Measurements from ENCODE around the gene CPEB4.

CPEB4 gene

DNA sequence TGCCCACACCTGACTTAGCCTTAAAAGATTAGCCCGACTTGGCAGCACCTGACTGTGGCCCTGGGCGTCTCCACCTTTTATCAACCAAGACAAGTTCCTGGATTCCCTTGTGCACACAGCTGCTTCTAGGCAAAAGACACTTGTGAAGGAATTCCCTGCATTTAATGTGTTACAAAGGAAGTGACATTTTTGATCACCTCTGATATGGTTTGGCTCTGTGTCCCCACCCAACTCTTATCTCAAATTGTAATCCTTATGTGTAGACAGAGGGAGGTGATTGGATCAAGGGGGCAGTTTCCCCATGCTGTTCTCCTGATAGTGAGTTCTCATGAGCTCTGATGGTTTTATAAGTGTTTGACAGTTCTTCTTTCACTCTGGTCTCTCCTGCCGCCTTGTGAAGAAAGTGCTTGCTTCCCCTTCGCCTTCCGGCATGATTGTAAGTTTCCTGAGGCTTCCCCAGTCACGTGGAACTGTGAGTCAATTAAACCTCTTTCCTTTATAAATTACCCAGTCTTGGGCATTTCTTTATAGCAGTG lies 2.6 kb upstream of the CPEB4 start:
- DNase-seq, result no peak

DNA sequence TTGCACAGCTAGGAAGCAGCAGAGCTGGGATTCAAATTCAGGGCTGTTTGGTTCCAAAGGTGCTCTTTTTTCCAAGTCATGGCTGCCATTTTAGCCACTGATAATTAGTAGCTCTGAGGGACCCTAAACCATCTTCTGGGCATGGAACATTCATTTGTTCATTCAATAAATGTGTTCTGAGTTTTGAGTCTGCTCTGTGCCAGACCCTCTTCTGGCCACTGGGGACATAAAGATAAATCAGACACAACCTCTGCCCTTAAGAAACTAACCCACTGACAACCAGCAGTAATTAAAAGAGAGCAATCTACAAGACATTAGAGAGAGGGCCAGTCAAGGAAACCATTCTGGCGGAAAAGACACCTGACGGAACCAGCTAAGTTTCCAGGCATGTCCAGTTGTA lies 2.0 kb upstream of the CPEB4 start:
- no peak for DNase-seq

DNA sequence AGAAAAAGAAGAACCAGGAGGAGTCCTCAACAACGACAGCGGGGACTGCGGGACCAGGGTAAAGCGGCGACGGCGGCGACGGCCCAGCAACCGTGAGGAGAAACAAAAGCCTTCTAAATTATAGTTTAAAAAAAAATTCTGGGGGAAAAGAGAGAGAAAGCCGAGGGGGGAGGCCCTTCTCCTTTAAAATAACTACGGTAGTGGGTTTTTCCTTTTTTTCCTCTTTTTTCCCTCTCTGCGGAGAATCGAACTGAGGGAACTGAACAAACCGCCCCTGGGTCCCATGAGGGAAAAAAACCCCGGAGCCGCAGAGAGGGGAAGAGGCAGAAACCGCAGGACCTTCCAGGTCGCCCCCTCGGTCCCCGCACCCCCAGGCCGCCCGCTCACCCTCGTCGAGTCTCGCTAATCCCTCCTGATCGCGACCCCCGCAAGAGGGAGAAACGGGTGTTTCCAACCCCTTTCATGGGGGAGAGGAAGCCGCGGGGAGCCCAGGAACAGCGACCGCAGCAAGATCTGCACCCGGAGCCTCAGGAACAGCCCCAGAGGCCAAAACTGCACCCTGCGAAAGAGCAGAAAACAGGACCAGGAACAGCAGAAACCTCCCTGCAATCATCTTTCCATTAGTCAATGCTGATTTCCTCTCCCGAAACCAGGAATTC lies 453 bp downstream of the CPEB4 start:
- DNase-seq, result no peak

DNA sequence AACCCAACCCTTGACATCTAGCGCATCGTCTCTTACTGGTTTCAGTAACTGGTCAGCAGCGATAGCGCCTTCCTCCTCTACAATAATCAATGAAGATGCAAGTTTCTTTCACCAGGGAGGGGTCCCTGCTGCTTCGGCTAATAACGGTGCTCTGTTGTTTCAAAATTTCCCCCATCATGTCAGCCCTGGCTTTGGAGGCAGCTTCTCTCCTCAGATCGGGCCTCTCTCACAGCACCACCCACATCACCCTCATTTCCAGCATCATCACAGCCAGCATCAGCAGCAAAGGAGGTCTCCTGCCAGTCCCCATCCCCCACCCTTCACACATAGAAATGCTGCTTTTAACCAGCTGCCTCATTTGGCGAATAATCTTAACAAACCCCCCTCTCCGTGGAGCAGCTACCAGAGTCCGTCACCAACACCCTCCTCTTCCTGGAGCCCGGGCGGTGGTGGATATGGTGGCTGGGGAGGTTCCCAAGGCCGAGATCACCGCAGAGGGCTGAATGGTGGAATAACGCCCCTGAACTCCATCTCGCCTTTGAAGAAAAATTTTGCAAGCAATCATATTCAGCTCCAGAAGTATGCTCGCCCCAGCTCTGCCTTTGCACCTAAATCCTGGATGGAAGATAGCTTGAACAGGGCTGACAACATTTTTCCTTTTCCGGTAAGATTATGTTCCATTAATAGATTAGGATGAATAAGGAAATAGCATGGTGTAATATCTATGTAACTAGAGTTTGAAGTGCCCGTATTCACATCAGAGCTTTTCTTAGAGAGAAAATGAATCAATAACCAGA lies 2.2 kb downstream of the CPEB4 start:
- DNase-seq, result no peak

DNA sequence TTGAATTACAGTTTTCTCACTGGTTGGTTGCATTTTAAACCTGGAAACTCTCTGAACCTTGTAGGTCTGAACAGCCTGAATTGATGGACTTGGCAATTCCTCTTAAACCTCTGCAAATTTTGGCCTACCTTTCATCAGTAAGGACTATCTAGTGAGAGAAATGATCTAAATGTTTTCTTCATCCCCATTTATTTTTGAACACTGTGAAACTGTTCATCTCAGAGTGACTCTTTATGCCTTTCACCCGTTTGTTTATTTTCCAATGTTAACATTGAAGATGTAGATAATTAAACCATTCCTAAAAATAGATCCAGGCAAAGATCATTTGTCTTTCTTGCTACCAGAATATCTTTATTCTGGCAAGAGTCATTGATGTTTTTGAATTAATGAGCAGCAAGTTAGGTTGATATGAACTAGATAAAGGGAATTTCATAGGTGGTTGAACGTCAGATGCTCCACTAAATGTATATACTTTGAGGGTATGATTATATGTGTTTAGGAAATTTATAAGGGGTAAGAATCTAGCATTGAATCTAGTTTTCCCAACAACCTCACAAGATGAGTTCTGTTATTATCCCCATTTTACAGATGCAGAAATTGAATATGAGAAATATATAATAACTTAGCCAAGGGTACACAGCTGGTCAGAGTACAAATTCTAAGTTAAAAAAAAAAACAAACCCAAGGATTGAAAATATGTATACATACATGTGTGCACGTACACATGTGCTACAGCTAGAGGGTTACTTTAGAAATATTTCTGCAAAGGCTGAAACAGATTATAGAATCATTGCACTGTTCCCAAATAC lies 3.4 kb downstream of the CPEB4 start:
- no peak for DNase-seq

DNA sequence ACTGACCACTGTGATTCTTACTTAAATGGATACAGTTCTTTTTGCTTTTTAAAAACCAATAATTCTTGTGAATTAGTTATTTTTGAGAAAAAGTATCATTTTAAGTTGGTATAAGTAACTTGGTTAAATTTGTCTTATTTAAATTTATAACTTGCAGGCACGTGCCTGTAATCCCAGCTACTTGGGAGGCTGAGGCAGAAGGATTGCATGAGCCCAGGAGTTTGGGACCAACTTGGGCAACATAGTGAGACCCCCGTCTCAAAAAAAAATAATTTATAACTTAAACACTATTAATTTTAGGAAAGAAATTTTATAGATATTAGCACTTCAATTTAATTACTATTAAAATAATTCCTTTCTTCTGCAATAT lies 5.0 kb downstream of the CPEB4 start:
- DNase-seq, result no peak

DNA sequence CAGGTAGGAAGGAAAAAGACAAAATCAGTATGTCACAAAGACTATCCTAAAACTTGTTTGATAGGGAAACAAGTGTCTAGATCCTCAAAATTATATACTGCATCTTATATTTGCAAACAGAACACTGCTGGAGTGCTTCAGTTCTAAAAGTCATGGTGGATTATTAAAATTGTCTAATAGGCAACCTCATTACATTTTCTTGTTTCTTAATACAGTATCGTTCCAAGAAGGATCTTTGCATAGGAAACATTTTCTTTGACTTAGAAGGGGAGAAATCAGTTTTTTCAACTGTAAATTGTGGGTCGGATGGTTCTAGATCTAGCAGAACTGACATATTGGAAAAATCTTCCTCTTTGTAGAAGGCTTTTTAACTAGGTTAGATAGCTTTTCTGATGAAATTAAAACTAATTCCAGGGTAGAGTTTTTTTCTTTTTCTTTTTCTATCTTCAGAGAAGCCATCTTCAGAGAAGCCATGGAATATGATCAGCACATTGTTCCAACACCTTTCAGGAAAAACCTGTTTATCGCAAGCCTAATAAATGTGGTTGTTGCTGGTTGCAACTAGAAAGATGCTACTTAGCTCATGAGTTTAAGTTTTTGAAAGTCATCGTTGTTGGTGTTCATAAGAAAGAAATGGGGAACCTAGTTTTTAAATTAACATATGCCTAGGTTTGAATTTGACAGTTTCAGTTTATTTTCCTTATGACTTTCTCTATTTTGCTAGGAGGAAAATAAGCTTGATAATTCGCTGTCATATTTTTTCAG lies 7.4 kb downstream of the CPEB4 start:
- no peak for DNase-seq

DNA sequence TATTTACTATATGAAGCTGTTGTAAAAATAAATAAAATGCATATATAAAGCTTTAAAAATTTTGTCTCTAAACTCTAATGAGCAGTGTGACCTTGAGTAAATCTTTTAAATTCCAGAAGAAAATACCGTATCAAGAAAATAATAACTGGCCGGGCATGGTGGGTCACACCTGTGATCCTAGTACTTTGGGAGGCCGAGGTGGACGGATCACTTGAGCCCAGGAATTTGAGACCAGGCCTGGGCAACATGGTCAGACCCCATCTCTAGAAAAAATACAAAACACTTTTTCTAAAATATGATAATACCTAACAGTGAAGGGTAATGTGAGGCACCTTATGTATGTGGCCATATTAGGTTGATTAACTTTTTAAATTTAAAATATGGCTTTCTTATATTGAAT lies 8.5 kb downstream of the CPEB4 start:
- no peak for DNase-seq

DNA sequence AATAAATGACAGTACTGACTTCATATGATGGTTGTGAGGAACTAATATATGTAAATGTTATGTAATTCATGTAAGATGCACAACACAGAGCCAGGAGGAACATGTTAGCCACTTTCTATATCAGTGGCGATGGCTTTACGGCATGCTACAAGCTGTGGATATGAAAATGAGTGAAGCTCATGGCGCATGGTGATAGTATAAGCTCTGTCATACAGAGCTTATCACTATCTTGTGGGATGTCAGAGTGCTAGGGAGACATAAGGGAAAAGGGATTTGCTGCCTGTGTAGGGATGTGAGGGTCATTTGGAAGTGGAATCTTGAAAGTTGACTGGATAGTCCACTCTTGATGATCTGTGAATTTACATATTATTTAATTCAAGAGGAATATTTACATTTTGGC lies 13.6 kb downstream of the CPEB4 start:
- no peak for DNase-seq

DNA sequence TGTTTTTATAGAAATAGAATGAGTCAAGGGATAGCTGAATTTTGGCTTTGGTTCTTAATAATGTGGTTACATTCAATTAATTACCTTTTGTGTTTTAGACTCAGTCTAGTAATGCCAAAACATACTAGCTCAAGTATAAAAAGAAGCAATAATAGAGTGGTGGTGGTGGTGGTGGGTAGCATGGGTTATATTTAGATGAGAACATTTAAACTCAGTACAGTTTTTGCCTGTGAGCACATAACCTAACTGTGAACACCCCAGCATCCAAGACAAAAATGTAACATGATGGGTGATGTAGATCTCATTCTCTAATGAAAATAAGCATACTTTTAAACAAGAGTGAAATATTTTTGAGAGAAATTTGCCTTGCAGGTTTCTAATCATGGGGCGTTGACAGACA lies 14.2 kb downstream of the CPEB4 start:
- DNase-seq, result no peak

DNA sequence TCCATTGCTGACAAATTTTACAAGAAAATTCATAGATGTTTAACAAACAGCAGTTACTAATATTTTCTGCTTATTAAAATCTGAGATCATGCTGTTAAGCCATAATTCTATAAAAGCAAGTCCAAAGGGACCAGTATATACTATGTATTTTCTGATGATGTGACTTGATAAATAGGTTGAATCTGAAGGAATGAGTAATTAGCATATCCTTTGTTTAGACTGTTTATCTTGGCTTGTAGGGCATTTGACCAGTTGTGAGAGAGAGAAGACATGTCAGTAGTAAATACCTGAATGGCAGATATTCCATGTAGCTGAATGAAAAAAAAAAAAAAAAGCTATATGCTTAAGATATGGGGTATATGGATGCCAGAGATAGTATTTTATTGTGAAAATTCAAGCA lies 14.6 kb downstream of the CPEB4 start:
- DNase-seq, result no peak

DNA sequence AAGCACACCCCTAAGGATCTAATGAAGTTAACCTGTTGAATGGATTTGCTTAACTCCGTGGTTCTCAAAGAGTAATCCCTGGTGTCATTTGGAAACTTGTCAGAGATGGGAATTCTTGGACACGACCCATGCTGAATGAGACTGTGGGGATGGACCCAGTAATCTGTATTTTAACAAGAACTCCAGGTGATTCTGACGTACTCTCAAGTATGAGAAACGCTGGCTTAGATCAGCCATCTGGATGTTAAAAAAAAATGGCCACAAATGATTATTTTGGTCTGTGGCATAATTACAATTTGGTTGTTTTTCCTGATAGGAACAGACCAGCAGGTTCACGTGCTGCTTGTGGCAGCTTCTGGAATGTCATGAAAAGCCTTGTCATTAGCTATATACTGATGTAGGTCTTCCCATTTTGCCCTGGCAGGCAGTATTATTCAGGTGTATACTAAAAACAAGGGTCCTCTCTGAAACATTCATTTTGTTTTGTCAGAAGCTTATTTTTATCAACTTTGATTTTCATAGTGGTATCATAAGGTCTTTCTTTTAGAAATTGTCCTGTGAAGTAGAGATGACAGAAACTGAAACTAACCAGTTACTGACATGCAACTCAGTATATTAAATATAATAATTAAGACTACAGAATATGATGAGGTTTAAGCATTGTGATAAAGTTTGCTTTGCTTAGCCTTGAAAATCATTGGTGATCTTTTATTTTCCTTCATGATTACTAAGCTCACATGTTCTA lies 15.4 kb downstream of the CPEB4 start:
- DNase-seq, result no peak

DNA sequence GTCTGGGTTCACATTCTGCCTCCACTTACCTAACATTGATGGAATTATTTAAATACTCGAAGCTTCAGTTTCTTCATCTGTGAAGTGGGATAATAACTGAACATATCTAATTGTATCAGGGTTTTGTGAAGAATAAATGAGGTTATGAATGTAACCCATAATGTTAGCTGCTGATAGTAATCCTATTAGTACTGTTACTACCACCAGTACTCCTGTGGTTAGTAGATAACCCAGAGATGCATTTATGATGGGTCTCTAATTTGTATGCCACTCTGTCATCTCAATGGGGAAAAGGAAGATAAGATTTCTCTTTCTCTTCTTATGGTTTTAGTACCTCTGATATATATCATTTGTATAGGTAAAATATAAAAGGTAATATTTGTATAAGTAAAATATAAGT lies 16.0 kb downstream of the CPEB4 start:
- DNase-seq, result no peak

DNA sequence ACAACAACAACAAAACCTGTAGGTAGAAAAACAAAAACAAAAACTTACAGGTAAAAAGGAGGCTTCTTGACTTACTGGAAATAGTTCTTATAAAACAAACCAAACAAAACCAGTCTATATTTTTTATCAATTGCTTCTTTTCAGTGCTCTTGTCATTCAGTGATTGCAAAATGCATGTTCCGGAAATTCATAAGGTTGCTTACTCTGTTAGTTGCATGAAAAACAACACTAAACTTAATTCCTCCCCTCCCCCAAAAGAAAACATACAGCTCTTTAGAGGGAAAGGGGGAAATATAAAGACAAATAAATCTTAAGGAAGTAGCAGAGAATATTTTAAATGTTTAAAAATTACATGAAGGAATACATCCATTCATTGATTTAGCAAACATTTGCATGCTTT lies 19.1 kb downstream of the CPEB4 start:
- no peak for DNase-seq

DNA sequence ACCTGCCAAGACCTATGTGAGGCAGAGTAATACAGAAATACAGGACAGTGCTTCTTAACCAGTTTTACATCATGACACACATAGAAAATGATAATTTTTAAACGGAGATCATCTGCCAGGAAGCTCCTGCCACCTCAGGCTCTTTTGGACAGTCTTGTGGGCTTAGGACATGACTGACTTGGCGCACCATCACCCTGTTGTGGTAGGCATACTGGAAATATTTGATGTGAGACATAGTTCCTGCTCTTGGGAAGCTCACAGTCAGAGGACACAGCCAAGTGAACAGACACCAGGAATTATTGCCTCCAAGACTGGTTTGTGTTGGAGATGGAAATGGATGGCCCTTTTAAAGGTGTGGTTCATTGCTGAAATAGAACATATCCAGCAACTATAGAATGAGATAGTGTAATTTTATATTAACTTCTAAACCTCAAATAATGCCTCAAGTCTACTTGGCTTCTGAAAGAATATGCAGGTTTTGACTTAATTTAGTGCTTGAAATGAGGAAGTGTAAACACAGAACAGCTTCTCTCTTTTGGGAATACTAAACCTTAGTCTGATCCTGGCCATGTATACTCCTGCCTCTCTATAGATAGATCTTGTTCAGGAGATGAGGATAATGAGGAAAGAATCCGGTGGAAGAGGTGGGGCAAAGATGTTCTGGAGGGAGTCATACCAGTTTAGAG lies 19.7 kb downstream of the CPEB4 start:
- no peak for DNase-seq

DNA sequence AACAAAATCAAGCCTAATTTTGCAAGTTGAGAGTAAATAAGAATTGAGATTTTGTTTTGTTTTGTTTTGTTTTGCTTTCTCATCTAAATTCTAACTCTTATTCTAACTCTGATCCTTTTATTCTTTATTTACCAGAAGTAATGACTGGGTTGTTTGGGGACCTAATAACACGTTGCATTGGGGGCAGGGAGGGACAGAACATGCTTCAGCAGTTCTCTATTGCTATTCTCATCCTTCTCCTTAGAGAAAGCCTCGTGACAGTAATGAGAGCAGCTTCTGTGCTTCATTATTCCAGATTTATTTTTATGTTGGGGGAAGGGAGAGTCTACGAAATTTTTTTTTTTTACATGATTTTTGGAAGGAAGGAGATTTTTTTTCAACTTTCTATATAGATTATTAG lies 21.1 kb downstream of the CPEB4 start:
- no peak for DNase-seq

DNA sequence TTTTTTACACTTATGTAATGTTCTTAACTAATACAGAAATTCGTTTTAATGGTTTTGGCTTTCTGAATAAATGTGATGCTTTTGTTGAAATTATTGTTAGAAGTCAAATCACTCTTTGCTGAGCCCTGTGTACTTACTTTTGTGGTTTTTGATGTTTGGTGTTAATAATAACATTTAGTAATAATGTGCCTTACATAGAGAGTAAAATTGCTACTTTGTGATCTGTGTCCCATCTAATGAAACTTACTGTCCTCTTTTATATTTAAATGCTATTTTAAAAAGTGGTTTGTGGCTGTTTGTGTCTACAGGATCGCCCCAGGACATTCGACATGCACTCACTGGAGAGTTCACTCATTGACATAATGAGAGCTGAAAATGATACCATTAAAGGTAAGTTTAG lies 22.1 kb downstream of the CPEB4 start:
- DNase-seq, result no peak

DNA sequence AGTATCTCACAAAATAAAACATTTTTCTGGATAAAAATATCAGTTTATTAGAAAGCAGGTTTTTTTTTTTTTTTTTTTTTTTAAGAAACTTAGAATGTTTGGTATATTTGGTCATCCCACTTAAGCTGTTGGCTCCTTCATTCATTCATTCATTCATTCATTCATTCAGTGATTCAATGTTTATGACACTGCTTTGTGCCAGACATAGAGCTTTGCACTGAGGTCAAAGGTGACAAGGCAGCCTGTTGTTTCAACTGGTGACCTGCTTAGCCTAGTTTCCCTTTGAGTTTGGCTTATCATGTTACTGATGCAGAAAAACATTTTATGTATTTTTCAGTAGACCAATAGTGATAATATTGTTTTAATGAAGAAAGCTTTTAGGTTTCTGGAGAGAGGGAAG lies 23.5 kb downstream of the CPEB4 start:
- no peak for DNase-seq

DNA sequence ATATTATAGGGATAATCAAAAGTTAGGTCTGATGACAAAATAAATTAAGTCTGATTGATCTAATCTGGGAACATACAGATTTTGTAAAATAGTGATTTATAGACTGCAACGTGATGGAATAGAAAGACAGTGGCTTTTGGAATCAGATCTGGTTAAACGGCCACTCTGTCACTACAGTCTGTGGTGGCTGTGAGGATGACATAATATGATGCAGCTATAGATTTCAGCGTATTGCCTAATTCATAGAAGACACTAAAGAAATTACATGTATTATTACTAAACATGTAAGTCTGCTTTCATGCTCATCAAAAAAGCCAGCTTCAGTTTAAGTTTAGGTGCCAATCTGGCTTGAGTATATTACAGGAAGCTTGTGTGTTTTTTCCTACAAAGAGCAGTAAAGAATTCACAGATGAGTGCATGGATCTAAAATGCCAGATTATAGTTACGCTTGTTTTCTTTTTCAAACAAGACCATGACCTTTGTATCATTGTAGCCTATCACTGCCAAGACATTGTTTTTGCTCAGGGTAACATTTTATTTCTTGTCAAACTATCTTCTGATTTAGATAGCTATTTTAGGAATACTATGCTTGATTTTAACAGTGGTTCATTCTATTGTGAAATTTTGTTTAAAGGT lies 25.7 kb downstream of the CPEB4 start:
- no peak for DNase-seq

DNA sequence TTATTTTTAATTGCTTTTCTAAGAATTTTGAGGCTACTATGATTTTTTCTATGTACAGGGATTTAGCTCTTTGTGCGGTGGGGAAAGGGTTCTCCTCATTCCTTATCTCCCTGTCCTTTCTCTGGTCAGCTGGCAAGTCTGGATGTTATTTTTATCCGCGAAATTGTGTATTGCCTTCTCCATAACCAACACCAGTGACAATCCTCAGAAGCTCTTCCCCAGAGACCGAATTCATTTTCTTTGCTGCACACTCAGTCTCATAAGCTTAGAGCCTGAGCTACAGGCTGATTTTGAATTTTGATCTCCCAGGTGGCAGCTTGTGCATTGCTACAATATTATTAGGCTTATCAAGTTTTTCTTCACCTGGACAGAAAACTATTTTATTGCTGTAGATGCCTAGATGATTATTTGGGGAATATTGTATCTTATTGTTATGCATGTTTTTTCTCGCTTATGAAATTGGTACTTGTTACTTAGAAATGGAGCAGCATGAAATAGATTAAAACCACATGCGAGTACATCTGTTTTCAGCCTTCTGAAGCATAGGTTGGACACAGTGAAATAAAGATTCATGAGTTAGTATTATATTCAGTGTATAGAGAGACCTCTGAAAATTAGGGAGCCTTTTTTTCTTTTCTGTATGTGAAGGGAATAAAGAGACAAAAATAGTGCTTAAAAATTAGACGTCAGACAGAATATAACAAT lies 27.3 kb downstream of the CPEB4 start:
- DNase-seq, result no peak
